Trophoblast cell (in vitro differentiated cells and primary cell): ENCODE data around the gene FBXW4.

Experiments
- DNase-seq, 2 donors: peaks; one replicate each; pipeline ENCODE4 v3.0.0-alpha.2; 2016
- H2AFZ ChIP-seq: 2 replicates; pipeline ENCODE4 v1.6.1; 2013; ENCODE audit warnings: low read length, moderate library complexity, mild to moderate bottlenecking; ENCODE audit not compliant: insufficient read depth, poor library complexity
- H2AK5ac ChIP-seq: 2 replicates; pipeline ENCODE4 v1.6.1; 2013; ENCODE audit warnings: mild to moderate bottlenecking, low read length
- H2BK120ac ChIP-seq: 2 replicates; pipeline ENCODE4 v1.6.1; 2013; ENCODE audit warnings: low read length, mild to moderate bottlenecking, moderate library complexity; ENCODE audit not compliant: insufficient read depth, poor library complexity
- H2BK12ac ChIP-seq: 2 replicates; pipeline ENCODE4 v1.6.1; 2013; ENCODE audit warnings: mild to moderate bottlenecking, low read length, moderate library complexity
- H2BK5ac ChIP-seq: 2 replicates; pipeline ENCODE4 v1.6.1; 2013; ENCODE audit warnings: low read length, low read depth, moderate library complexity, mild to moderate bottlenecking; ENCODE audit not compliant: poor library complexity
- H3K14ac ChIP-seq: 2 replicates; pipeline ENCODE4 v1.6.1; 2013; ENCODE audit warnings: mild to moderate bottlenecking, low read length
- H3K18ac ChIP-seq: 2 replicates; pipeline ENCODE4 v1.6.1; 2013; ENCODE audit warnings: mild to moderate bottlenecking, low read length
- H3K23ac ChIP-seq: 2 replicates; pipeline ENCODE4 v1.6.1; 2013; ENCODE audit warnings: low read length
- H3K27ac ChIP-seq: 2 replicates; pipeline ENCODE4 v1.5.1; 2013; ENCODE audit warnings: low read depth, mild to moderate bottlenecking, inconsistent platforms, low read length, moderate library complexity
- H3K27me3 ChIP-seq: 2 replicates; pipeline ENCODE4 v1.6.1; 2013; ENCODE audit warnings: inconsistent platforms, mild to moderate bottlenecking, low read length, moderate library complexity; ENCODE audit not compliant: insufficient read depth
- H3K36me3 ChIP-seq, 2 experiments: 1 replicate in 1 of 2; 2 replicates in 1 of 2; pipeline ENCODE4 v1.6.1; 2013; ENCODE audit warnings: low read length in 2 of 2, mild to moderate bottlenecking in 2 of 2, moderate library complexity in 1 of 2; ENCODE audit not compliant: insufficient read depth in 2 of 2, control insufficient read depth in 1 of 2
- H3K4ac ChIP-seq: 2 replicates; pipeline ENCODE4 v1.6.1; 2013; ENCODE audit warnings: low read depth, mild to moderate bottlenecking, low read length, moderate library complexity
- H3K4me1 ChIP-seq, 2 experiments: 1 replicate in 1 of 2; 2 replicates in 1 of 2; pipeline ENCODE4 v1.6.1; 2013; ENCODE audit warnings: low read length in 2 of 2, mild to moderate bottlenecking in 2 of 2, moderate library complexity in 1 of 2; ENCODE audit not compliant: insufficient read depth in 2 of 2, control insufficient read depth in 1 of 2
- H3K4me2 ChIP-seq: 2 replicates; pipeline ENCODE4 v1.6.1; 2013; ENCODE audit warnings: inconsistent platforms, mild to moderate bottlenecking, low read length, moderate library complexity
- H3K4me3 ChIP-seq: 2 replicates; pipeline ENCODE4 v1.5.1; 2013; ENCODE audit warnings: mild to moderate bottlenecking, low read depth, low read length, inconsistent platforms
- H3K79me1 ChIP-seq: one replicate; pipeline ENCODE4 v1.6.1; 2013; ENCODE audit warnings: low read length
- H3K79me2 ChIP-seq: 2 replicates; pipeline ENCODE4 v1.6.1; 2013; ENCODE audit warnings: low read length, mild to moderate bottlenecking; ENCODE audit not compliant: control insufficient read depth, insufficient read depth, poor library complexity
- H3K9ac ChIP-seq: 2 replicates; pipeline ENCODE4 v1.6.1; 2013; ENCODE audit warnings: mild to moderate bottlenecking, low read length
- H3K9me3 ChIP-seq: 2 replicates; pipeline ENCODE4 v1.6.1; 2013; ENCODE audit warnings: low read depth, mild to moderate bottlenecking, control low read depth, inconsistent platforms, low read length; ENCODE audit not compliant: insufficient read depth
- H4K12ac ChIP-seq: 2 replicates; pipeline ENCODE4 v1.6.1; 2013; ENCODE audit warnings: low read depth, mild to moderate bottlenecking, low read length, moderate library complexity
- H4K8ac ChIP-seq: 2 replicates; pipeline ENCODE4 v1.6.1; 2013; ENCODE audit warnings: low read depth, mild to moderate bottlenecking, low read length, moderate library complexity
- H4K91ac ChIP-seq: one replicate; pipeline ENCODE4 v1.6.1; 2013; ENCODE audit warnings: low read depth, mild to moderate bottlenecking, low read length, moderate library complexity
- WGBS: extraction: QIAGEN DNeasy Blood & Tissue Kit; methylation state at CpG from one replicate; pipeline ENCODE4 v1.1.7; 2013; ENCODE audit warnings: missing lambda C conversion rate; ENCODE audit not compliant: insufficient read length, insufficient coverage; ENCODE audit errors: extremely low coverage; 5-methylcytosine and 5-hydroxymethylcytosine counted together

Gene FBXW4

GRCh38 chr10:101709359-101710058, 14.5 kb upstream of the FBXW4 start:
- Histone ChIP-seq H3K14ac (no peak overlapping the region), H3K4me3 (no peak overlapping the region), H3K36me3 (no peaks in the 10 kb centered on the region), H3K79me1 (no peaks in the 10 kb centered on the region), H3K4me1 (no peaks in the 10 kb centered on the region), H3K9ac (no peak overlapping the region), H2BK120ac (no peak overlapping the region), H3K9me3 (no peaks in the 10 kb centered on the region), H4K91ac (no peak overlapping the region), H3K4ac (no peak overlapping the region), H2AFZ (no peak overlapping the region), H3K27ac (no peak overlapping the region), H2BK5ac (no peak overlapping the region), H4K12ac (no peak overlapping the region), H3K18ac (no peak overlapping the region), H2BK12ac (no peak overlapping the region), H3K23ac (no peak overlapping the region), H3K27me3 (no peaks in the 10 kb centered on the region), H2AK5ac (no peak overlapping the region), H3K79me2 (no peaks in the 10 kb centered on the region), H4K8ac (no peak overlapping the region), H3K4me2 (no peak overlapping the region)
- no CpG with 5 or more reads among the region's 9 CpGs for WGBS
- DNase-seq, result no peak

GRCh38 chr10:101708870-101709269, 13.9 kb upstream of the FBXW4 start:
- no CpG with 5 or more reads among the region's 2 CpGs for WGBS
- no peak overlapping the region for H3K23ac ChIP-seq
- DNase-seq, result no peak

GRCh38 chr10:101708073-101708472, 13.1 kb upstream of the FBXW4 start:
- H2AFZ ChIP-seq, result no peak overlapping the region
- H3K9ac ChIP-seq, result no peak overlapping the region
- H3K27me3 ChIP-seq, result no peaks in the 10 kb centered on the region
- no peak overlapping the region for H3K27ac ChIP-seq
- H4K12ac ChIP-seq, result no peak overlapping the region
- H2AK5ac ChIP-seq, result no peak overlapping the region
- no peaks in the 10 kb centered on the region for H3K79me2 ChIP-seq
- no peak overlapping the region for H3K4ac ChIP-seq
- H3K79me1 ChIP-seq, result no peaks in the 10 kb centered on the region
- H3K9me3 ChIP-seq, result no peaks in the 10 kb centered on the region
- no peaks in the 10 kb centered on the region for H3K36me3 ChIP-seq
- WGBS, result no CpG with 5 or more reads among the region's 1 CpG
- no peak overlapping the region for H3K18ac ChIP-seq
- H4K91ac ChIP-seq, result no peak overlapping the region
- no peak overlapping the region for H2BK12ac ChIP-seq
- no peak overlapping the region for H2BK5ac ChIP-seq
- no peak overlapping the region for H3K4me3 ChIP-seq
- H3K23ac ChIP-seq, result no peak overlapping the region
- no peak overlapping the region for H3K14ac ChIP-seq
- H2BK120ac ChIP-seq, result no peak overlapping the region
- no peak overlapping the region for H3K4me2 ChIP-seq
- DNase-seq, result no peak
- no peak overlapping the region for H4K8ac ChIP-seq
- no peaks in the 10 kb centered on the region for H3K4me1 ChIP-seq

More at GRCh38 chr10:101708870-101709269, 13.9 kb upstream of the FBXW4 start:
- H3K9me3 ChIP-seq, result no peaks in the 10 kb centered on the region
- no peak overlapping the region for H4K8ac ChIP-seq
- H4K12ac ChIP-seq, result no peak overlapping the region
- no peak overlapping the region for H2BK12ac ChIP-seq
- H3K27me3 ChIP-seq, result no peaks in the 10 kb centered on the region
- H3K14ac ChIP-seq, result no peak overlapping the region
- no peak overlapping the region for H2AK5ac ChIP-seq
- no peak overlapping the region for H3K4me3 ChIP-seq
- no peaks in the 10 kb centered on the region for H3K79me1 ChIP-seq
- no peak overlapping the region for H2BK120ac ChIP-seq
- H3K4me2 ChIP-seq, result no peak overlapping the region
- H3K36me3 ChIP-seq, result no peaks in the 10 kb centered on the region
- no peak overlapping the region for H3K27ac ChIP-seq
- H3K9ac ChIP-seq, result no peak overlapping the region
- H3K4me1 ChIP-seq, result no peaks in the 10 kb centered on the region
- H4K91ac ChIP-seq, result no peak overlapping the region
- H2BK5ac ChIP-seq, result no peak overlapping the region
- H3K4ac ChIP-seq, result no peak overlapping the region
- H2AFZ ChIP-seq, result no peak overlapping the region
- H3K79me2 ChIP-seq, result no peaks in the 10 kb centered on the region
- no peak overlapping the region for H3K18ac ChIP-seq

GRCh38 chr10:101704331-101704730, 9.4 kb upstream of the FBXW4 start:
- no peak overlapping the region for H3K4ac ChIP-seq
- H3K79me1 ChIP-seq, result no peaks in the 10 kb centered on the region
- H2AFZ ChIP-seq, result no peak overlapping the region
- DNase-seq, result no peak
- no peak overlapping the region for H3K23ac ChIP-seq
- H2BK5ac ChIP-seq, result no peak overlapping the region
- H4K8ac ChIP-seq, result no peak overlapping the region
- H3K36me3 ChIP-seq, result no peaks in the 10 kb centered on the region
- H4K91ac ChIP-seq, result no peak overlapping the region
- no peak overlapping the region for H3K18ac ChIP-seq
- no peaks in the 10 kb centered on the region for H3K4me1 ChIP-seq
- H3K9ac ChIP-seq, result no peak overlapping the region
- no peak overlapping the region for H3K27ac ChIP-seq
- no peaks in the 10 kb centered on the region for H3K27me3 ChIP-seq
- no peak overlapping the region for H3K4me3 ChIP-seq
- H2BK120ac ChIP-seq, result no peak overlapping the region
- no peaks in the 10 kb centered on the region for H3K9me3 ChIP-seq
- H2BK12ac ChIP-seq, result no peak overlapping the region
- WGBS, result no CpG with 5 or more reads among the region's 2 CpGs
- H4K12ac ChIP-seq, result no peak overlapping the region
- no peak overlapping the region for H3K4me2 ChIP-seq
- H2AK5ac ChIP-seq, result no peak overlapping the region
- no peak overlapping the region for H3K14ac ChIP-seq
- H3K79me2 ChIP-seq, result no peaks in the 10 kb centered on the region
